Muscle of leg (tissue), 11 donors: ENCODE data around the gene RNF168. TPM values are rescaled to one million over a fixed set of nuclear protein-coding genes. Genes with fewer than 3 reads are reported as not detected.

Source experiments
- DNase-seq: peaks from one replicate; pipeline ENCODE4 v3.0.0; 2013
- H3K27ac ChIP-seq: one replicate; pipeline ENCODE4 v1.5.1; 2013; ENCODE audit warnings: mild to moderate bottlenecking, low read length, control low read depth
- H3K27me3 ChIP-seq: one replicate; pipeline ENCODE4 v1.6.1; 2013; ENCODE audit warnings: low read length; ENCODE audit not compliant: control insufficient read depth, insufficient read depth
- H3K36me3 ChIP-seq: one replicate; pipeline ENCODE4 v1.6.1; 2013; ENCODE audit warnings: low read length; ENCODE audit not compliant: control insufficient read depth, insufficient read depth
- H3K4me1 ChIP-seq: one replicate; pipeline ENCODE4 v1.6.1; 2013; ENCODE audit warnings: low read length; ENCODE audit not compliant: control insufficient read depth, insufficient read depth
- H3K4me3 ChIP-seq: one replicate; pipeline ENCODE4 v1.5.1; 2013; ENCODE audit warnings: low read length, control low read depth
- H3K9me3 ChIP-seq: replicated peaks from 2 replicates; pipeline ENCODE4 v1.6.1; 2013; ENCODE audit warnings: low read depth, low read length; ENCODE audit not compliant: control insufficient read depth
- WGBS: methylation state at CpG from one replicate; pipeline ENCODE4 v1.1.5; 2013; ENCODE audit warnings: missing lambda C conversion rate; ENCODE audit not compliant: insufficient coverage; 5-methylcytosine and 5-hydroxymethylcytosine counted together
- polyA plus RNA-seq, 8 donors: library from polyadenylated mRNA; unstranded; fragments of 120-200 nt; gene quantifications; one replicate each; pipeline versions ENCODE4 v1.2.1 to v1.2.3, GENCODE V29; 2013; ENCODE audit warnings: inconsistent platforms in 1 of 8, low replicate concordance in 1 of 8; ENCODE audit not compliant: insufficient read length in 8 of 8, insufficient read depth in 1 of 8
- total RNA-seq: library from RNA; stranded (reverse); fragments of 120-200 nt; gene quantifications from one replicate; pipeline ENCODE4 v1.2.4, GENCODE V29; 2013

The RNF168 gene
- total and polyA plus RNA-seq, 9 donors, result 7.3 to 11.9 (median 9.9) TPM

- under 1% methylated on average over 24 of the region's 27 CpGs for WGBS
- peak overlapping the region; percentile 95 for H3K4me3 ChIP-seq
- DNase-seq, result peak; percentile 73
These were observed 783 bp downstream of the RNF168 start for GRCh38 chr3:196502775-196503195.

GRCh38 chr3:196501316-196502044 is 2.1 kb downstream of the RNF168 start:
- peaks cover 11% of the 10 kb centered on the region for H3K4me1 ChIP-seq
- peaks cover 6% of the 10 kb centered on the region for H3K36me3 ChIP-seq
- 33% methylated on average over 1 of the region's 14 CpGs for WGBS
- no peak for DNase-seq
- no peaks in the 10 kb centered on the region for H3K9me3 ChIP-seq
- peak overlapping the region; percentile 95 for H3K4me3 ChIP-seq
- peak overlapping the region; percentile 3 for H3K27ac ChIP-seq
- H3K27me3 ChIP-seq, result no peaks in the 10 kb centered on the region

More at GRCh38 chr3:196502775-196503195, 783 bp downstream of the RNF168 start:
- peaks cover 3% of the 10 kb centered on the region for H3K36me3 ChIP-seq
- peaks cover 2% of the 10 kb centered on the region for H3K27me3 ChIP-seq
- H3K4me1 ChIP-seq, result peaks cover 11% of the 10 kb centered on the region
- H3K9me3 ChIP-seq, result peaks cover 2% of the 10 kb centered on the region
- H3K27ac ChIP-seq, result peak overlapping the region; percentile 97

GRCh38 chr3:196499807-196500524 is 3.6 kb downstream of the RNF168 start:
- 100% methylated on average over 1 of the region's 11 CpGs for WGBS
- Histone ChIP-seq H3K27me3 (no peaks in the 10 kb centered on the region), H3K36me3 (peaks cover 6% of the 10 kb centered on the region), H3K4me1 (peaks cover 11% of the 10 kb centered on the region), H3K4me3 (peak overlapping the region; percentile 26), H3K9me3 (no peaks in the 10 kb centered on the region), H3K27ac (no peak overlapping the region)
- DNase-seq, result peak; percentile 11

- no peak for DNase-seq
- WGBS, result 87% methylated on average over 2 of the region's 5 CpGs
- no peak overlapping the region for H3K4me3 ChIP-seq
- H3K4me1 ChIP-seq, result peaks cover 11% of the 10 kb centered on the region
- no peaks in the 10 kb centered on the region for H3K9me3 ChIP-seq
- peaks cover 6% of the 10 kb centered on the region for H3K36me3 ChIP-seq
- H3K27me3 ChIP-seq, result no peaks in the 10 kb centered on the region
- no peak overlapping the region for H3K27ac ChIP-seq
These were observed 4.5 kb downstream of the RNF168 start for GRCh38 chr3:196499061-196499460.

GRCh38 chr3:196498297-196498696 is 5.3 kb downstream of the RNF168 start:
- no peaks in the 10 kb centered on the region for H3K27me3 ChIP-seq
- peaks cover 11% of the 10 kb centered on the region for H3K4me1 ChIP-seq
- DNase-seq, result no peak
- no peak overlapping the region for H3K27ac ChIP-seq
- peaks cover 6% of the 10 kb centered on the region for H3K36me3 ChIP-seq
- H3K9me3 ChIP-seq, result no peaks in the 10 kb centered on the region
- no peak overlapping the region for H3K4me3 ChIP-seq
- WGBS, result no CpG with 5 or more reads among the region's 8 CpGs

- H3K27me3 ChIP-seq, result no peaks in the 10 kb centered on the region
- peaks cover 7% of the 10 kb centered on the region for H3K4me1 ChIP-seq
- DNase-seq, result no peak
- H3K9me3 ChIP-seq, result no peaks in the 10 kb centered on the region
- peaks cover 7% of the 10 kb centered on the region for H3K36me3 ChIP-seq
- 66% methylated on average over 2 of the region's 4 CpGs for WGBS
- no peak overlapping the region for H3K27ac ChIP-seq
- H3K4me3 ChIP-seq, result no peak overlapping the region
These were observed 7.4 kb downstream of the RNF168 start for GRCh38 chr3:196496183-196496582.

GRCh38 chr3:196493292-196493691 is 10.3 kb downstream of the RNF168 start:
- no peak for DNase-seq
- WGBS, result 98% methylated on average over 7 of the region's 7 CpGs
- no peaks in the 10 kb centered on the region for H3K27me3 ChIP-seq
- H3K36me3 ChIP-seq, result peaks cover 4% of the 10 kb centered on the region
- H3K27ac ChIP-seq, result no peak overlapping the region
- no peaks in the 10 kb centered on the region for H3K4me1 ChIP-seq
- no peaks in the 10 kb centered on the region for H3K9me3 ChIP-seq
- no peak overlapping the region for H3K4me3 ChIP-seq

GRCh38 chr3:196492080-196492479 is 11.5 kb downstream of the RNF168 start:
- no peak for DNase-seq
- Histone ChIP-seq H3K4me1 (no peaks in the 10 kb centered on the region), H3K9me3 (no peaks in the 10 kb centered on the region), H3K4me3 (no peak overlapping the region), H3K27ac (no peak overlapping the region), H3K36me3 (peaks cover 9% of the 10 kb centered on the region), H3K27me3 (no peaks in the 10 kb centered on the region)
- WGBS, result no CpG with 5 or more reads among the region's 2 CpGs

- no peaks in the 10 kb centered on the region for H3K27me3 ChIP-seq
- peaks cover 19% of the 10 kb centered on the region for H3K36me3 ChIP-seq
- H3K4me1 ChIP-seq, result no peaks in the 10 kb centered on the region
- no peak overlapping the region for H3K4me3 ChIP-seq
- no peak overlapping the region for H3K27ac ChIP-seq
- no peaks in the 10 kb centered on the region for H3K9me3 ChIP-seq
- no peak for DNase-seq
- WGBS, result 95% methylated on average over 5 of the region's 10 CpGs
These were observed 13.8 kb downstream of the RNF168 start for GRCh38 chr3:196489747-196490146.

- H3K4me1 ChIP-seq, result no peaks in the 10 kb centered on the region
- WGBS, result 88% methylated on average over 6 of the region's 8 CpGs
- H3K27me3 ChIP-seq, result no peaks in the 10 kb centered on the region
- no peak overlapping the region for H3K27ac ChIP-seq
- no peak for DNase-seq
- H3K4me3 ChIP-seq, result no peak overlapping the region
- no peaks in the 10 kb centered on the region for H3K9me3 ChIP-seq
- peaks cover 29% of the 10 kb centered on the region for H3K36me3 ChIP-seq
These were observed 17.3 kb downstream of the RNF168 start for GRCh38 chr3:196486263-196486662.
